Stimulated activated CD8-positive, alpha-beta memory T cell treated with anti-CD3 and anti-CD28 coated beads, Interleukin-12 subunit alpha, Interleukin-12 subunit beta, amount 100 ng/mL, for 1 hour (primary cell): ENCODE measurements around the gene PEX19.

Source experiments
- DNase-seq: peaks from one replicate; pipeline ENCODE4 v3.0.0-alpha.2; 2020; ENCODE audit warnings: low read depth

The PEX19 gene

GRCh38 chr1:160237558-160237957 is 47.4 kb downstream of the PEX19 start:
- DNase-seq, result no peak

GRCh38 chr1:160236806-160237205 is 48.1 kb downstream of the PEX19 start:
- DNase-seq, result no peak

GRCh38 chr1:160232911-160233310 is 52.0 kb downstream of the PEX19 start:
- no peak for DNase-seq

GRCh38 chr1:160228431-160228830 is 56.5 kb downstream of the PEX19 start:
- DNase-seq, result no peak

- DNase-seq, result no peak
These were observed 57.4 kb downstream of the PEX19 start for GRCh38 chr1:160227561-160227960.

GRCh38 chr1:160227034-160227433 is 57.9 kb downstream of the PEX19 start:
- DNase-seq, result no peak
